ENCODE results near the gene TBC1D25. TPM values are rescaled to one million over a fixed set of nuclear protein-coding genes. Genes with fewer than 3 reads are reported as not detected.

TBC1D25 gene
- total RNA-seq, 4 donors from 2014 or later: 10.3 to 22.4 (median 16.4) TPM

GRCh38 chrX:48598614-48599013, 59.1 kb downstream of the TBC1D25 start:
- 84% methylated on average over 9 of the region's 25 CpGs for WGBS
- Histone ChIP-seq H3K4me1 (peaks cover 6 to 17% (median 14%) of the 10 kb centered on the region in 4 donors), H3K9me3 (no peaks in the 10 kb centered on the region), H3K27ac (replicated peaks in 1 of 4) (peak overlapping the region; percentile 91 to 96 (median 96)), H3K4me3 (peak overlapping the region; percentile 61 to 79 (median 64)), H3K27me3 (no peaks in the 10 kb centered on the region), H3K36me3 (peaks cover 9 to 51% (median 45%) of the 10 kb centered on the region in 4 donors)
- no peak for TF ChIP-seq POLR2A (IDR thresholded peaks at IDR 0.05; ENCODE audit: low read depth)
- no peak for TF ChIP-seq CTCF (IDR thresholded peaks at IDR 0.05)
- no peak for TF ChIP-seq POLR2AphosphoS5 (IDR thresholded peaks at IDR 0.05)
- no peak for TF ChIP-seq EP300 (IDR thresholded peaks at IDR 0.05)
- DNase-seq (ENCODE audit: extremely low spot score): no peak
- intact Hi-C loops (cut with DNase I): no loop called here

DNA sequence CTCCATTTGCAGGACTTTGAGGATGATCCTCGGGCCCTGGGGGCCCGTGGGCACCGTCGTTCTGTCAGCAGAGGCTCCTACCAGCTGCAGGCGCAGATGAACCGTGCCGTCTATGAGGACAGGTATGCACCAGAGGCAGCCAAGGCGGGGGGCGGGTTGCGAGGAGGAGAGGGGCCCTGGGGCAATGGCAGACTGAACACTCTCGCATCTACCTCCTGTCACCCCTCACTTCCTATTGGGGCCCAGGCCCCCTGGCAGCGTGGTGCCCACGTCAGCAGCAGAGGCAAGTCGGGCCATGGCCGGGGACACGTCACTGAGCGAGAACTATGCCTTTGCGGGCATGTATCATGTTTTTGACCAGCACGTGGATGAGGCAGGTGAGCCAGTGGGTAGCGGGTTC, 59.8 kb downstream of the TBC1D25 start:
- 86% methylated on average over 16 of the region's 20 CpGs for whole genome bisulfite sequencing
- intact Hi-C loops (cut with DNase I): no loop called here
- peaks cover 9 to 58% (median 52%) of the 10 kb centered on the region in 4 donors for H3K36me3 ChIP-seq

GRCh38 chrX:48600226-48600625, 60.7 kb downstream of the TBC1D25 start:
- WGBS: 90% methylated on average over 19 of the region's 19 CpGs
- Histone ChIP-seq H3K36me3 (peaks cover 9 to 67% (median 61%) of the 10 kb centered on the region in 4 donors), H3K4me1 (peaks cover 6 to 17% (median 14%) of the 10 kb centered on the region in 4 donors), H3K27me3 (no peaks in the 10 kb centered on the region), H3K4me3 (no peak overlapping the region), H3K9me3 (no peaks in the 10 kb centered on the region), H3K27ac (replicated peaks in 1 of 4) (no peak overlapping the region)
- DNase-seq (ENCODE audit: extremely low spot score): no peak
- TF ChIP-seq EP300 (IDR thresholded peaks at IDR 0.05) (no peak), CTCF (IDR thresholded peaks at IDR 0.05) (no peak)
- intact Hi-C loops (cut with DNase I): no loop called here

More for the DNA sequence above, 59.8 kb downstream of the TBC1D25 start:
- no peaks in the 10 kb centered on the region for H3K27me3 ChIP-seq
- H3K27ac ChIP-seq (replicated peaks in 1 of 4): no peak overlapping the region
- H3K4me3 ChIP-seq: no peak overlapping the region
- H3K4me1 ChIP-seq: peaks cover 6 to 17% (median 14%) of the 10 kb centered on the region in 4 donors
- no peak for TF ChIP-seq POLR2AphosphoS5 (IDR thresholded peaks at IDR 0.05)
- no peak for TF ChIP-seq EP300 (IDR thresholded peaks at IDR 0.05)
- TF ChIP-seq POLR2A (IDR thresholded peaks at IDR 0.05; ENCODE audit: low read depth): no peak
- no peak for TF ChIP-seq CTCF (IDR thresholded peaks at IDR 0.05)
- no peak for DNase-seq (ENCODE audit: extremely low spot score)
- H3K9me3 ChIP-seq: no peaks in the 10 kb centered on the region

DNA sequence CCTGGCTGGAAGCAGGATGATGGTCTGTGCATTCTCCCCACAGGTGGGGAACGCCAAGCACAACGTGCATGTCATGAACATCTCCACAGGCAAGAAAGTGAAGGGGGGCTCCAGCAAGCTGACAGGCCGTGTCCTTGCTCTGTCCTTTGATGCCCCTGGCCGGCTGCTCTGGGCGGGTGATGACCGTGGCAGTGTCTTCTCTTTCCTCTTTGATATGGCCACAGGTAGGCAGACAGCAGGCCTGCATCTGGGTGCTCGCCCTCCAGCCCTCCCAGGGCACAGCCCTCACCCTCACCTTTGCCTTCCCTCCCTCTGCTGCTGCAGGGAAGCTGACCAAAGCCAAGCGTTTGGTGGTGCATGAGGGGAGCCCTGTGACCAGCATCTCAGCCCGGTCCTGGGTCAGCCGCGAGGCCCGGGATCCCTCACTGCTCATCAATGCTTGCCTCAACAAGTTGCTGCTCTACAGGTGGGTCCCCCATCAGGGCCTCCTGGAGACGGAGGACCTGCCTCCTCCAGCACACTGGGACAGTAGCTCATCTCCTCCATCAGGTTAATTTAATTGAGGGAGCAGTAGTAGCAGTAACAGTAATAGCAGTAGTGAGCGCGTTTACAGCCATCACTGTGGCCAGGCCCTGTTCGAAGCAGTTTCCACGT, 62.4 kb downstream of the TBC1D25 start:
- H3K9me3 ChIP-seq: no peaks in the 10 kb centered on the region
- 79% methylated on average over 10 of the region's 17 CpGs for WGBS
- intact Hi-C loops (cut with DNase I): no loop called here
- peaks cover 6 to 14% (median 12%) of the 10 kb centered on the region in 4 donors for H3K4me1 ChIP-seq
- no peak for DNase-seq (ENCODE audit: extremely low spot score)
- no peak for TF ChIP-seq POLR2AphosphoS5 (IDR thresholded peaks at IDR 0.05)
- no peak for TF ChIP-seq CTCF (IDR thresholded peaks at IDR 0.05)
- no peak for TF ChIP-seq POLR2A (IDR thresholded peaks at IDR 0.05; ENCODE audit: low read depth)
- no peak for TF ChIP-seq EP300 (IDR thresholded peaks at IDR 0.05)
- H3K27me3 ChIP-seq: no peaks in the 10 kb centered on the region
- H3K27ac ChIP-seq (replicated peaks in 1 of 4): no peak overlapping the region
- peaks cover 9 to 71% (median 62%) of the 10 kb centered on the region in 4 donors for H3K36me3 ChIP-seq
- H3K4me3 ChIP-seq: no peak overlapping the region

DNA sequence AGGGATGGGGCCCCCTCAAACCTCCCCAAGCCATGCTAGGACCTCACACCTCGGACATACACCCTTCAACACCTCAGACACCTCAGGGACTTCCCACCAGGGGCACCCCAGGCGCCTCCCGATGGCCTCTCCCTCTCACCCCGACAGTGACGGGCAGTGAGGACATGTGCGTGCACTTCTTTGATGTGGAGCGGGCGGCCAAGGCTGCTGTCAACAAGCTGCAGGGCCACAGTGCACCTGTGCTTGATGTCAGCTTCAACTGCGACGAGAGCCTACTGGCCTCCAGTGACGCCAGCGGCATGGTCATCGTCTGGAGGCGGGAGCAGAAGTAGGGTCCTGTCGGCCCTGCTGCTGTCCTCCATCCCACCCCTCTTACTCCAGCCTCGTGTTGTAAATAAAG, 65.2 kb downstream of the TBC1D25 start:
- Histone ChIP-seq H3K27ac (replicated peaks in 1 of 4) (no peak overlapping the region), H3K4me3 (no peak overlapping the region), H3K9me3 (no peaks in the 10 kb centered on the region), H3K36me3 (peaks cover 9 to 60% (median 52%) of the 10 kb centered on the region in 4 donors), H3K4me1 (no peaks in the 10 kb centered on the region), H3K27me3 (no peaks in the 10 kb centered on the region)
- intact Hi-C loops (cut with DNase I): no loop called here
- 91% methylated on average over 13 of the region's 16 CpGs for WGBS
- TF ChIP-seq CTCF (IDR thresholded peaks at IDR 0.05) (no peak), POLR2A (IDR thresholded peaks at IDR 0.05; ENCODE audit: low read depth) (no peak)
- no peak for DNase-seq (ENCODE audit: extremely low spot score)
